ENCODE data around the gene NRP1.

Gene NRP1

GRCh38 chr10:33189808-33190207 is 144.7 kb downstream of the NRP1 start:
- Histone ChIP-seq H3K36me3 (no peaks in the 10 kb centered on the region), H3K27me3 (no peaks in the 10 kb centered on the region), H3K4me3 (ENCODE audit: low read depth in 1 of 2, low read length in 1 of 2) (no peak overlapping the region), H3K4me1 (ENCODE audit: control insufficient read depth in 1 of 2, insufficient read depth in 1 of 2, low read depth in 1 of 2, low read length in 1 of 2) (no peaks in the 10 kb centered on the region), H3K27ac (no peak overlapping the region), H3K9me3 (no peaks in the 10 kb centered on the region)
- TF ChIP-seq CTCF (IDR thresholded peaks at IDR 0.05): no peak

GRCh38 chr10:33189363-33189762 is 145.1 kb downstream of the NRP1 start:
- Histone ChIP-seq H3K36me3 (no peaks in the 10 kb centered on the region), H3K27ac (no peak overlapping the region), H3K4me3 (ENCODE audit: low read depth in 1 of 2, low read length in 1 of 2) (no peak overlapping the region), H3K4me1 (ENCODE audit: control insufficient read depth in 1 of 2, insufficient read depth in 1 of 2, low read depth in 1 of 2, low read length in 1 of 2) (no peaks in the 10 kb centered on the region), H3K27me3 (no peaks in the 10 kb centered on the region), H3K9me3 (no peaks in the 10 kb centered on the region)
- no peak for TF ChIP-seq CTCF (IDR thresholded peaks at IDR 0.05)

DNA sequence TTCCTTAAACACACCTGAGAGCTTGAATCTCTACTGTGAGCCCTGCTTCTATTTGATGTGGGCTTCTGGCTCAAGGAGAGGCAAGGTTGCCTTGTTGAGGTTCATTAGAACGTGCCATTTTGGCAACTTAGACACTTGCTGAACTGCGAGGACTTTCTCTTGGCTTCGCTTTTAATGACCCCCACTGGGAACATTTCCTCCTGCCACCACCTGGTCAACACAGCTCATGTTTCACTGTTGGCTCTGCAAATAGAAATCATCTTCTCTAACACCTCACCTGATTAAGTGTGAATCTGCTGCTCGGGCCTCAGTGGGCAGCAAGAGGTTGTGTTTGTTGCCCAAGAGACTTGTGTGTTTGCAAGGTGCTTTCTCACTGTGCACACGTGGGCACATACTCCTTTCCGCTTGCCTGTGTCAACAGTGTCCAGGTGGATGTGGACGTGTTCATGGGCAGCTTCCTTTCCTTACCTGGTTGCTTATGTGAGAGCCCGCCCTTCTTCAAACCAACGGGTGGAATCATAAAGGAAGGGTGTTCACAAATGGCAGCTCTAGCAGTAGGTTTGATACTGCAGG is 147.0 kb downstream of the NRP1 start:
- no peaks in the 10 kb centered on the region for H3K27me3 ChIP-seq
- no peaks in the 10 kb centered on the region for H3K9me3 ChIP-seq
- H3K27ac ChIP-seq: no peak overlapping the region
- no peaks in the 10 kb centered on the region for H3K4me1 ChIP-seq (ENCODE audit: control insufficient read depth in 1 of 2, insufficient read depth in 1 of 2, low read depth in 1 of 2, low read length in 1 of 2)
- H3K36me3 ChIP-seq: no peaks in the 10 kb centered on the region
- no peak for TF ChIP-seq CTCF (IDR thresholded peaks at IDR 0.05)
- no peak overlapping the region for H3K4me3 ChIP-seq (ENCODE audit: low read depth in 1 of 2, low read length in 1 of 2)

GRCh38 chr10:33186150-33186549 is 148.3 kb downstream of the NRP1 start:
- Histone ChIP-seq H3K27ac (no peak overlapping the region), H3K4me3 (ENCODE audit: low read depth in 1 of 2, low read length in 1 of 2) (no peak overlapping the region), H3K4me1 (ENCODE audit: control insufficient read depth in 1 of 2, insufficient read depth in 1 of 2, low read depth in 1 of 2, low read length in 1 of 2) (no peaks in the 10 kb centered on the region), H3K9me3 (no peaks in the 10 kb centered on the region), H3K36me3 (no peaks in the 10 kb centered on the region), H3K27me3 (no peaks in the 10 kb centered on the region)
- no peak for TF ChIP-seq CTCF (IDR thresholded peaks at IDR 0.05)

DNA sequence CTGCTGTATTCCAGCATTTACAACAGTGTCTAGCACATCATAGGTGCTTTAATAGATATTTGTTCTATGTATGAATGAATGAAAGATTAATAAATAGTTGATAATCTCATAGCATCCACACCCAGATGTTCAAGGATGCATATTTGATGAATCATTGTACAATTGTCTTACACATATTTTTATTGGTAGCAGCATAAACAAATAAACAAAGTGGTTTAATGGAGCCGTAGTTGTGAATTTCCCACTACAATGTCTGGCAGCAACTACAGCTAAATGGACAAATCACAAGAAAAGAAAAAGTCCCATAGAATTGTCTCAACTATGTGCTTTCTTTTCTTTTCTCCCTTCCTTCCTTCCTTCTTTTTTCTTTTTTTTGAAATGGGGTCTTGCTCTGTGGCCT is 150.8 kb downstream of the NRP1 start:
- no peaks in the 10 kb centered on the region for H3K9me3 ChIP-seq
- H3K36me3 ChIP-seq: no peaks in the 10 kb centered on the region
- no peak for TF ChIP-seq CTCF (IDR thresholded peaks at IDR 0.05)
- no peak overlapping the region for H3K27ac ChIP-seq
- no peaks in the 10 kb centered on the region for H3K4me1 ChIP-seq (ENCODE audit: control insufficient read depth in 1 of 2, insufficient read depth in 1 of 2, low read depth in 1 of 2, low read length in 1 of 2)
- H3K27me3 ChIP-seq: no peaks in the 10 kb centered on the region
- H3K4me3 ChIP-seq (ENCODE audit: low read depth in 1 of 2, low read length in 1 of 2): no peak overlapping the region

- no peaks in the 10 kb centered on the region for H3K4me1 ChIP-seq (ENCODE audit: control insufficient read depth in 1 of 2, insufficient read depth in 1 of 2, low read depth in 1 of 2, low read length in 1 of 2)
- no peak for TF ChIP-seq CTCF (IDR thresholded peaks at IDR 0.05)
Measured at GRCh38 chr10:33180921-33181320, 153.5 kb downstream of the NRP1 start.

More at GRCh38 chr10:33180921-33181320, 153.5 kb downstream of the NRP1 start:
- no peaks in the 10 kb centered on the region for H3K27me3 ChIP-seq
- no peaks in the 10 kb centered on the region for H3K9me3 ChIP-seq
- no peak overlapping the region for H3K27ac ChIP-seq
- no peak overlapping the region for H3K4me3 ChIP-seq (ENCODE audit: low read depth in 1 of 2, low read length in 1 of 2)
- H3K36me3 ChIP-seq: no peaks in the 10 kb centered on the region

Measured in neutrophil (primary cell).